GM21723 (cell line): ENCODE data around the gene ZNF773.
"Not testable (repeated sequence)": the region's sequence is repeated elsewhere in the genome, so short reads cannot be mapped to it uniquely, and the experiment has no call there.

Source experiments
- ATAC-seq: cut with Tn5 transposase; IDR thresholded peaks from one replicate; pipeline ENCODE4 v1.9.1; 2021; ENCODE audit warnings: mild to moderate bottlenecking, moderate library complexity; ENCODE audit not compliant: unreplicated experiment

The ZNF773 gene

DNA sequence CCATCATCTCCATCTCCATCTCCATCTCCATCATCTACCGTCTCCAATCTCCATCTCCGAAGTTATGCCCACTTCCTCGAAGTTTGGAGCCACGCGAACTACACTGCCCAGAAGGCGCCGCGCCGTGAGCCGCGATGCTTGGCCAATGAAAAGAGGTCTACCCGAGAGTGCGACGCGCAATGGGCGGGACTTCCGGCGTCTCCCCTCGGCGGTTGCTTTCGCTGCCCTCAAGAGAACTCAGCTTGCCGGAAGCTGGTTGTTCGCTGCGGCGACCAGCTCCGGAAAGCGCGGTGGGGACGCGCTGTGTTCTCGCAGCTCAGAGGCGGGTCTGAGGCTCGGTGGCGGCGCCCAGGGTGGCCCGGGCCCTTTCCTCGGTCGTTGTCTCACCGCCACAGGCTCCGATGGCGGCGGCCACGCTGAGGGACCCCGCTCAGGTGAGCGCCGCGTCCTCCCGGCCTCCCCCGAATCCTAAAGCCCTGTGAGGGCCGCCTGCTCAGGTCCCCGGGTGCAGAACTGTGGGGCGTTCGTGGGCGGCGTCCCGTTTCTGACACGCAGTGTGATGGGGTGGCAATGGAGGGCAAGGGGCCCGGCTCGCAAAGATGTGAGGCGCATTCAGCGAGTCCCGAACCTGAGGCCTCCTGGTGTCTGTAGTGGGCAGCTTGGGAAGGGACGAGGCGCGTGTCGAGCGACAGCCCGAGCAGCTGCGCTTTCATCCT is at the start of gene ZNF773:
Gene ZNF773 (plus strand): TSS at position 259 of the 716 bp plus-strand sequence. CDS start 143 bp downstream, at position 402.
- ATAC-seq: peak; percentile 96

- ATAC-seq: no peak
Observed at GRCh38 chr19:57452307-57452706, 47.4 kb upstream of the ZNF773 start.

GRCh38 chr19:57465680-57466381 is 33.9 kb upstream of the ZNF773 start:
- ATAC-seq: no peak

GRCh38 chr19:57466489-57466888 is 33.2 kb upstream of the ZNF773 start:
- ATAC-seq: no peak

GRCh38 chr19:57473646-57474045 is 26.1 kb upstream of the ZNF773 start:
- no peak for ATAC-seq

DNA sequence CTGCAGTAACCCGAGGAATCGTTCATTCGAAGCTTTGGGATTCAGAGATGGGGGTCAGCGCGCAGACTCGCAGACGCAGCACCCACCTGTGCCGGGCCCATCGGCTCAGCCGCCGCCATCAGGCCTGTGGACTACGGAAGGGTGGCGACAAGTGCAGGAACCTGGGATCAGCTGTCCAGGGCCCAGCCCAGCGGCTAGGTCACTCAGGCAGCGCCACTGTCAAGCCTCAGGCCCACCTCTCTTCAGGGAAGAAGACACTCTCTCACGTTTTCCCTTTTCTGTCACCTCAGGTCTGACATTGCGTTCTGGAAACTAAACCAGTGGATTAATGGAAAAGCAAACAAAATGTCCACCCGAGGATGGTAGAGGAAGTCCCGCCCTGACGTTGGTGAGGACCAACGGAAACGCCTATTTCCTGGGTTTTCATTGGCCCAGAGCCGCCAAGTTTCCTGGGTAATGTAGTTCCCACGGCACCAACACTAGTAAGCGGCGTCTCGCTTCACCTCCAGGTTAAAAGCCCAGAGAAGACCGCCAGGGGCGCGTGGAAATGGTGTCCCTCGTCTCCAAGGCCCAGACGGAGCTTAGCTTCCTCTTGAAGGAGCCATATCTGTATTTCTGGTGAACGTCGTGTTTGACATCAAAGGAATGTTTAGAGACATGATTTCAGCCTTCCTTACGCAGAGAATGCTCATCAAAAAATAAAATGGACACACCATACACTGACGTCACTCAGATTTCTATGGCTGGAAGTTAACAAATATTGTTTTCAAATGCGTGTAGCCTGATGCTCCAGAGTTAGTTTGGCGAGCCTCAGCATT is 22.3 kb upstream of the ZNF773 start, which contains the start of gene ZNF772:
Gene ZNF772 (minus strand): TSS at position 376 of the 818 bp plus-strand sequence. CDS start 257 bp downstream, at position 119.
- ATAC-seq: peak; percentile 93

- peak; percentile 90 for ATAC-seq
Observed at GRCh38 chr19:57487477-57488298, 12.1 kb upstream of the ZNF773 start, which contains the start of gene ZNF419. TSS of gene ZNF419 (plus strand) at chr19:57487750. CDS start at chr19:57487951, 201 bp downstream.

DNA sequence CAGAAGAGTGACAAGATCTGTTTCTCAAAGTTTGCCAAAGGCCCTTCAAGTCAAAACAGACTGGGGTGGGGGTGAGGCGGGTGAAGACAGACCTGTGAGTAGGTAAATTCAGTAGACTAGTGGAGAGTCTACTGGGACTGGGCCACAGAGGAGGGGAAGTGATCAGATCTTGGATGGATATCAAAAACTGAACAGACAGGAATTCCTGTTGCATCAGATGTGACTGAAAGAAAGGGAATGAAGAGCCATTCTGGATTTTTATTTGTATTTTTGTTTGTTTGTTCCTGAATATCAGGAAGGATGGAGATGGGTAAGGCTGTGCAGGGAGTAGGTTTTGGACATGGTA is 11.5 kb upstream of the ZNF773 start:
- ATAC-seq: not testable (repeated sequence)

- not testable (repeated sequence) for ATAC-seq
Observed at GRCh38 chr19:57499332-57499679, 432 bp upstream of the ZNF773 start.

GRCh38 chr19:57500400-57500799 is 662 bp downstream of the ZNF773 start:
- ATAC-seq: not testable (repeated sequence)

DNA sequence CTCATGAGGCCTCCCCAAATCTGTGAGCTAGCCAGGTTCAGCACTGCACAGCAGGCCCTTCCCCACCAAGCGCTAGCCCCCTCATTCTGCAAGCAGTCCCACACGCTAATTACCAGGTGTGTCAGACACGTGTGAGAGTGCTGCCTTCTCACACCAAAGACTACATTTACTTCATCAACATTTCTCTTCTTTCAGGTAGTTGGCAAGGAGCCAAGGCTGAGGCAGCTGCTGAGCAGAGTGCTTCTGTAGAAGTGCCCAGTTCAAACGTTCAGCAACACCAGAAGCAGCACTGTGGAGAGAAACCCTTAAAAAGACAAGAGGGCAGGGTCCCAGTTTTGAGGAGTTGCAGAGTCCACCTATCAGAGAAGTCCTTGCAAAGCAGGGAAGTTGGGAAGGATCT is 6.4 kb downstream of the ZNF773 start:
- ATAC-seq: no peak

DNA sequence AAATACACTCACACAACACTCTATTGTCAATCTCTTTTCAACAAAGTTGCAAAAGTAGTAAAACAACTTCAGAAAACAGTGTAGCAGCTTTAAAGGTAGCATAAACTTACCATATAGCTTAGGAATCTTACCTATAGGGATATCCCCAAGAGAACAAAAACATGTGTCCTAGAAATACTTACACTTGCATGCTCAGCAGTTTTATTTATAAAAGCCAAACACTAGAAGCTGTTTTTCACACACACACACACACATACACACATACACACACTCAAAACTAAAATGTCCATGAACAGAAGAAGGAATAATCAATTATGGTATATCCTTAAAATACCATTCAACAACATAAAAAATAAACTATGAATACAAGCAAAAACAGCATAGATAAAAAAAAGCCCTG is 11.7 kb downstream of the ZNF773 start:
- ATAC-seq: no peak

GRCh38 chr19:57512845-57513244 is 13.1 kb downstream of the ZNF773 start:
- ATAC-seq: no peak

GRCh38 chr19:57515255-57515654 is 15.5 kb downstream of the ZNF773 start:
- ATAC-seq: no peak

DNA sequence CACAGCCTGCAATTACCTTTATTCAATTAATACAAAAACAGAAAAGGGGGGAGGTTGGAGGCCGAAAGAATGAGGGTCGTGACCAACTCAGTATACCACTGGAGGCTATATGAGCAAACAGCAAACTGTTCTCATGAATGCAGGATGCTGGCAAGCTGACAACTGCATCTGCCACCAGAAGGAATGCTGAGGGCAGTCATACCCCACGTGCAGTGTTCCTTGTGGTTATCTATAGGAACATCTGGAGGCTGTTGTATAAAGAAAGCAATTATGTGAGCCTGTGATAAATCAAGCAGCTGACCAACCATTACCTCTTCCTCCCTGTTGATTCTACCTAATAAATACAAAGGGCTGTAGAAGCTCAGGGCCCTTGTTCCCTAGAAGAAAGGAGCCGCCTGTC is 18.3 kb downstream of the ZNF773 start:
- ATAC-seq: not testable (repeated sequence)

DNA sequence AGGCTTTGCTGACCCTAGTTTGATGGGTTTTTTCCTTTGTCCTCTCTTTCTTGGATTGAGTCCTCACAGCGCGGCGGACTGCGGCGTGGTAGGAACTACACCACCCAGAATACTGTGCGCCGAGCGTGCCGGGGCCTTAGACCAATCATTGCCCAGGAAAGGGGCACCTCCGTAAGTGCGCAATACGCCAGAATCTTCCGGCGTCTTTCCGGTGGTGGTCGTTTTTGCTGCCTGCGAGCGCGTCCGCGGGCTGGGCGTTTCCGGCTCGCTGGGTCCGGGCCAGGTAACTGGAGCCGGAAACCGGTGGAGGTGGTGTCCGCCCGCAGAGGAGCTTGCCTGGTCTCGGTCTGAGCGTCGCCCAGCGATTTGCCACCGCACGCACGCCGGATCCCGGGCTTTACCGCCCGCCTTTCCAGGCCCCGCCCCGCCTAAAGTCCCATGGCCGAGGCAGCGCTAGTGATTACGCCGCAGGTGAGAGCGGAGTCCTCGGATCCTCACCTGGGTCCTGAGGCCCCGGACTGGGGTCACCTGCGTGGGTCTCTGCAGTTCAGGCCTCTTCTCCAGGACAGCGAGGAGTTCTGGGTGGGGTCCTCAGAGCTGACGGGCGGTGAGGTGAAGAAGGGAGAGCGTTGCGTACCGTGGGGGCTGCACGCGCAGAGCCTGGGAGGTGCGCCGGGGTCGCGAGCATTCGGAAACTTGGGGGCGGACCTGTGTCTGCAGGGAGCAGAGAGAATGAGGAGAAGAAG is 27.6 kb downstream of the ZNF773 start, which contains the start of gene ZNF549:
Gene ZNF549 (plus strand): TSS at position 221 of the 746 bp plus-strand sequence. CDS start 218 bp downstream, at position 439.
- ATAC-seq: peak; percentile 98

DNA sequence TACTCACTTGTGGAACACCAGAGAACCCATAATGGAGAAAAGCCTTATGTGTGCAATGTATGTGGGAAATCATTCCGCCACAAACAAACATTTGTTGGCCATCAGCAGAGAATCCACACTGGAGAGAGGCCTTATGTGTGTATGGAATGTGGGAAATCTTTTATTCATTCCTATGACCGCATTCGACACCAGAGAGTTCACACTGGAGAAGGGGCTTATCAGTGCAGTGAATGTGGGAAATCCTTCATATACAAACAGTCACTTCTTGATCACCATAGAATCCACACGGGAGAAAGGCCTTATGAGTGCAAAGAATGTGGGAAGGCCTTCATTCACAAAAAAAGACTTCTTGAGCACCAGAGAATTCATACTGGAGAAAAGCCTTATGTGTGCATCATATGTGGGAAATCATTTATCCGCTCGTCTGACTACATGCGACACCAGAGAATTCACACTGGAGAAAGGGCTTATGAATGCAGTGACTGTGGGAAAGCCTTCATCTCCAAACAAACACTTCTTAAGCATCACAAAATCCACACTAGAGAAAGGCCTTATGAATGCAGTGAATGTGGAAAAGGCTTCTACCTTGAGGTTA is 38.3 kb downstream of the ZNF773 start:
- no peak for ATAC-seq

DNA sequence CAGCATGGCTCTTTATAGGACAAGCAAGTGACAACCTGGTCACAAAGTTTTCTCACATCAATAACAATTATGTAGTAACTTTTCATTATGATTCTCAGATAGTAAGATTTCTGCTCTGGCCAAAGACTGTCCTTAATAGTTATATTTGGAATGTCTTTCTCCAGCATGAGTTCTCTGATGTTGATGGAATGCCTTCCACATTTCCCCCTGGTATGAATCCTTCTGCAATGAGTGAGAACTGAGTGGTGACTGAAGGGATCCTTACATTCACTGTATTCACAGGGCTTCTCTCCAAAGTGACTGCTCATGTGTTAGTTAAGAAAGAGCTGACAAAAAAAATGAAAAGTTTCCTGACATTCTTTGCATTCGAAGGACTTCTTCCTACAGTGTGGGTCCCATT is 46.8 kb downstream of the ZNF773 start:
- ATAC-seq: no peak

DNA sequence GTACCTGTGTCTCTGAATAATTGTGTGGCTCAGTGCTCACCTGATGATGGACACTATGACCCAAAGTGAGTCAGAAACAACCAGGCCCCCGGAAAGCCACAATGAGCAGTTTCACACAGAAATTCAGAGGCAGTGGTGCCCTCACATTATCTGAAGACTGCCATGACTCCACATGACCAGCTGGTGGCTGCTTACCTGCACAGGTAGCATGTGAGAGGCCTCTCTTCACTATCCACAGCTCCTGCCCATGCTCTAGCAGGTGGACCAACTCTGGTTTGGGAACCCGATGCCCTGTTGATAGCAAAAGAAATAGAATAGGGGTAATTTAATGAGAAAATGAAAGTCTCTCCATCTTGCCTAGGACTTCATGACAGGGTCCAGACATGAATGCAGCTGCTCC is 52.7 kb downstream of the ZNF773 start:
- ATAC-seq: no peak
